ENCODE data around the gene PSMA2.

Gene PSMA2

GRCh38 chr7:42940985-42941847, 9.2 kb upstream of the PSMA2 start:
- peak; percentile 58 for DNase-seq (ENCODE audit: low read depth, low spot score)

GRCh38 chr7:42939457-42940240, 7.7 kb upstream of the PSMA2 start:
- no peak for DNase-seq (ENCODE audit: low read depth, low spot score)

- no peak for DNase-seq (ENCODE audit: low read depth, low spot score)
These were observed 3.9 kb upstream of the PSMA2 start for GRCh38 chr7:42935861-42936260.

- DNase-seq (ENCODE audit: low read depth, low spot score) = no peak
These were observed 2.3 kb upstream of the PSMA2 start for GRCh38 chr7:42934291-42934690.

GRCh38 chr7:42932811-42933591, 1.0 kb upstream of the PSMA2 start:
- DNase-seq (ENCODE audit: low read depth, low spot score) = no peak

GRCh38 chr7:42931447-42931833, 534 bp downstream of the PSMA2 start:
- DNase-seq (ENCODE audit: low read depth, low spot score) = no peak

- DNase-seq (ENCODE audit: low read depth, low spot score) = no peak
These were observed 1.1 kb downstream of the PSMA2 start for GRCh38 chr7:42930889-42931288.

DNA sequence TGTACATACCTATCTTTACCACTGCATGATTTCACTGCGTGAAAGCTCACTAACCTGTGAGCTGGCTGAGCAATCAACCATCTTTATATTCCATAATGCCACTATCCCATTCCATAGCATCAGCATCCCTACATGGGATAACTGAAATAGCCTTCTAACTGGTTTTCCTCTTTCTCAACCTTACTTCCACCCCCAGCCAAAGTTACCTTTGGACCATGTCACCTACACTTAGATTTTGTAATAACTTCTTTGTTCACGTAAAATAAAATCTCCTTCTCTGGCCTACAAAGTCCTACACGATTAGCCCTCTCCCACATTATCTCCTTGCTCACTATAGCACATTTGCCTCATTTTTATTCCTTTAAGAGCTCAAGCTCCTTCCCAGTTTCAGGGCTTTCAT, 2.5 kb downstream of the PSMA2 start:
- DNase-seq (ENCODE audit: low read depth, low spot score) = no peak

DNA sequence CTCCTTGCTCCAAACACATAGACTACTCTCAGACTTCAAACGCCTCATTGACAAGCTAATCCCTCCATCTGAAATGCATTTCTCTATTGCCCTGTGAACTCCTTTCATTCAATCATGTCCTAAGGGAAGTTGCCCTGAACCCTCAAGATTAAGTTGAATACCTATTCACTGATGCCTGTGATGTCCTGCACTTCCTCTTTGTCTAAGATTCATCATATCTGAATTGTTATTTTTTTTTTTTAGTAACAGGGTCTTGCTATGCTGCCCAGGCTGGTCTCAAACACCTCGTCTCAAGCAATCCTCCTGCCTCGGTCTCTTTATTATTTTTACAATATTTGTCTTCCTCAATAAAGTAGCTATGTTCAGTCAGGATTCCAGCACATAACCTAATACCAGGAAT, 3.2 kb downstream of the PSMA2 start:
- DNase-seq (ENCODE audit: low read depth, low spot score) = no peak

- no peak for DNase-seq (ENCODE audit: low read depth, low spot score)
These were observed 5.8 kb downstream of the PSMA2 start for GRCh38 chr7:42926204-42926603.

DNA sequence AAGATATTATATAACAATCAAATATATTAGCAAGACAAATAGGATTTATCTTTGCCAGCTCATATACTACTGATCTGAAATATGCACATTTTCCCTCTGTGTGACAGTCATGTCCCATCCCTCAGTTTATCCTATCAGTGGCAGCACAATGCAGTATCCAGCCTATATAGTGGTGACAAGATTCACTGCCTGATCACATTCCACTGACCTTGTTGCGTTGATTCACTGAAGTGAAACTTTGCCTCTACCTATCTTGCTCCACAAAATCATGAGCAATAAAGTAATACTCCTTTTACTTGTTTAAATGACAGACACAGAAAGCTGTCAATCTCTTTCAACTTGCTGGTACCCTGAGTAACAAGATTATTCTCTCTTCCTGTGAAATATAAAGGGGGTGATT, 6.3 kb downstream of the PSMA2 start:
- no peak for DNase-seq (ENCODE audit: low read depth, low spot score)

- DNase-seq (ENCODE audit: low read depth, low spot score) = no peak
These were observed 7.6 kb downstream of the PSMA2 start for GRCh38 chr7:42924223-42924838.

DNA sequence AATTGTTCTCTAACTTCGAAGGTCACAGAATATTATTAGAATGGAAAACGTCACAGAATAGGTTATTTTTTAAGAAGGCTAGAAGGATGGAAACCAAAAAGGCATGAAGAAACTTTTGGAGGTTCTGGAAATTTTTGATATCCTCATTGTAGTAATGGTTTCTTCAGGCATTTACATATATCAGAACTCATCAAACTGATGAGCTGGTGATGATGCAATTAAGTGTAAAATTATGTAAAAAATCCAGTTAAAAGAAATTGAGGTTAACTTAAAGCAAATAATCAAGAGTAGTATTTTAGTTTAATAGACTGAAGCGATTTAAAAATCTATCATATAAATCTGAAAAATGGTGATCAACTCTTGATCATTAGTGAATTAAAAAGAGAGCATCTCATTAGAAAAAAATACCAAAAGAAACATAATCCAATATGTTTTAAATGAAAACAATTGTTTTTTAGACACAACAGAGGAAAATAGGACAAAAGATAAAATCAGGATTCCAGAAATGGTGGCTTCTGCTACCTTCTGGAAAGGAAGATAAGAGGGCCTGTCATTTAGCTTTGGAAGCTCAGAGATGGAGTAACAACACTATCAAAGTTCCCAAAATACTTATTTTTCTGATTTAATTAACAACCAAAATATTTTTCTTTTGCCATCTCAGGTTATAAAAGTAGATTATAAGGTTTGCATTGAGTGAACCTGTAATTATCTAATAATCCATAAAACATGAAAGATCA, 9.8 kb downstream of the PSMA2 start:
- DNase-seq (ENCODE audit: low read depth, low spot score) = no peak

- DNase-seq (ENCODE audit: low read depth, low spot score) = no peak
These were observed 16.6 kb downstream of the PSMA2 start for GRCh38 chr7:42915356-42915755.

- DNase-seq (ENCODE audit: low read depth, low spot score) = no peak
These were observed 17.4 kb downstream of the PSMA2 start for GRCh38 chr7:42914421-42915045.

DNA sequence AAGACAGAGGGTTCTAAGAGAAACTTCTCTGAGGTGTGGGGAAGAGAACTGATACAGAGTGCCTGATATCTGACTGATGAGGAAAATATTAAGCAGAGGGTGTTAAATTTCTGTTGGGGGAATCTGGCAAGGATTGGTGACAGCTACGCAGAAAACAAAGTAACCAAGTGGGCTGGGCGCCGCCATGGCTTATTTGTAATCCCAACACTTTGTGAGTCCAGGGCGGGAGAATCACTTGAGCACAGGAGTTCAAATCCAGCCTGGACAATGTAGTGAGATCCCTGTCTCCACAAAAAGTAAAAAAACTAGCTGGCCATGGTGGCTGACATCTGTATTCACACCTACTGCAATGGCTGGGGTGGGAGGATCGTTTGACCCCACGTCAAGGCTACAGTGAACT, 18.0 kb downstream of the PSMA2 start:
- no peak for DNase-seq (ENCODE audit: low read depth, low spot score)

GRCh38 chr7:42913591-42913990, 18.4 kb downstream of the PSMA2 start:
- no peak for DNase-seq (ENCODE audit: low read depth, low spot score)

DNA sequence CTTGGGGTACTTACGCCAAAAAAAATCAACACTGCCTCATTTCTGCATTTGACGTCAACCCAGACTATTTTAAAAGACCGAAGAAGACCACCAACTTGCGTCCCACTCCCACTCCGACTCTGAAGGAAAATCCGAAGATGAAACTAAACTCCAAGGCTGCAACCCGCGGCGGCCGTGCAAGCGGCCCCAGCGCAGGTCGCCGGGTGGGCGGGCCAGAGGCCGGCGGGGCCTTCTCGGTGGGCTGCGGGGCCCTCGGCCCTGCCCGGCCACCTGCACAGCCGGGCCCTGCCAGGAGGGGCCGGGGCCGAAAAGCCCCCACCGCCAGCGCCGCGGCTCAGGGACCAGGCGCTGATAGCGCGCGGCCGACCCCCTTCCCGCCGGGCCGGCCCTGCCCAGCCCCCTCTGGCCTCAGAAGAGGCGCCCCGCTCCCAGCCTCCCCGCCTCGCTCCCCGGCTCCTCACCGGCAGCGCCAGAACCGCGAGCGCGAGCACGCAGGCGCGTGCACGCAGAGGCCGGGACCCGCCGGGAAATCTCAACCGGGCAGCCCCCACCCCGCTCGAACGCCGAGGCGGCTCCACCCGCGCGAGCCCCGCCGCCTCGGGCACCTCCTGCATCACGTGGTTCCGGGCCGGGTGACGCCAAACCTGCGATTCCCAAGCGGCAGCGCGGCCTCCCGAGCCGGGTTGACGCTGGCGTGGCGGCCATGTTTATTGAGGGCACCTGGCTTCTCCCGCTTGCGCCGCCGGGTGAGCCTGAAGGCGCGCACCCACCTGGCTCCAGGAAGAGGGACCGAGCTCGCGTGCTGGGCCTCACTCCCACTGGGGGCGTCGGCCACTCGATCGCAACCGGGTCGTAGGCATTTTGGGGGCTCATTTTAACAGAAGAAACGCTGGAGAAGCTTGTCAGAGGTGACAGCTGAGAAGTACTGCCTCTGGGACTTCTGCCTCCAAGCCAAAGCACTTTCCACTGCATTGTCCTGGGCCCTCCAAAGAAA, 20.2 kb downstream of the PSMA2 start, which contains the start of gene C7orf25:
Gene C7orf25 (minus strand): TSS at position 617 of the 994 bp plus-strand sequence. CDS start 1,170 bp downstream, outside the sequence.
- peak; percentile 83 for DNase-seq (ENCODE audit: low read depth, low spot score)

- no peak for DNase-seq (ENCODE audit: low read depth, low spot score)
These were observed 21.7 kb downstream of the PSMA2 start for GRCh38 chr7:42910306-42910705.
